Osteoblast (primary cell): Measurements from ENCODE around the gene DFFB. TPM values are rescaled to one million over a fixed set of nuclear protein-coding genes. Genes with fewer than 3 reads are reported as not detected.

Source experiments
- DNase-seq: peaks from one replicate; pipeline ENCODE4 v3.0.0; 2011; ENCODE audit warnings: low spot score, mixed read lengths; ENCODE audit not compliant: insufficient read length; ENCODE audit errors: missing footprints
- H2AFZ ChIP-seq: 2 replicates; pipeline ENCODE4 v1.6.0; 2011; ENCODE audit warnings: mild to moderate bottlenecking, low read length
- H3K27ac ChIP-seq: 2 replicates; pipeline ENCODE4 v1.5.1; 2011; ENCODE audit warnings: mild to moderate bottlenecking, low read depth, low read length, moderate library complexity
- H3K27me3 ChIP-seq: 2 replicates; pipeline ENCODE4 v1.6.0; 2012; ENCODE audit warnings: mild to moderate bottlenecking, control low read depth, inconsistent platforms, low read length, moderate library complexity; ENCODE audit not compliant: insufficient read depth
- H3K36me3 ChIP-seq: 2 replicates; pipeline ENCODE4 v1.5.1; 2011; ENCODE audit warnings: mild to moderate bottlenecking, low read length, control low read depth, moderate library complexity; ENCODE audit not compliant: insufficient read depth
- H3K4me1 ChIP-seq: 2 replicates; pipeline ENCODE4 v1.5.1; 2011; ENCODE audit warnings: mild to moderate bottlenecking, low read length, control low read depth, moderate library complexity; ENCODE audit not compliant: insufficient read depth
- H3K4me2 ChIP-seq: 2 replicates; pipeline ENCODE4 v1.6.0; 2011; ENCODE audit warnings: mild to moderate bottlenecking, low read length; ENCODE audit not compliant: insufficient read depth
- H3K4me3 ChIP-seq: fragments of 200-600 bp; sonication (generic); 3 replicates; pipeline ENCODE4 v1.5.1; 2012; ENCODE audit warnings: mild to moderate bottlenecking, low read length, inconsistent platforms; ENCODE audit not compliant: insufficient read depth
- H3K79me2 ChIP-seq: 2 replicates; pipeline ENCODE4 v1.6.0; 2012; ENCODE audit warnings: mild to moderate bottlenecking, low read length, control low read depth, inconsistent platforms; ENCODE audit not compliant: insufficient read depth
- H3K9me3 ChIP-seq: 2 replicates; pipeline ENCODE4 v1.5.1; 2011; ENCODE audit warnings: low read depth, low read length, control low read depth
- H4K20me1 ChIP-seq: 2 replicates; pipeline ENCODE4 v1.6.0; 2012; ENCODE audit warnings: mild to moderate bottlenecking, low read length, control low read depth; ENCODE audit not compliant: insufficient read depth
- CTCF ChIP-seq: IDR thresholded peaks from 2 replicates; pipeline ENCODE4 v1.5.1; 2011; ENCODE audit warnings: mild to moderate bottlenecking, low read depth, low read length, moderate library complexity; ENCODE audit errors: extremely low read depth
- total RNA-seq: library from RNA; depleted of rRNA; stranded (reverse); fragments of >200 nt; gene quantifications from 2 replicates; pipeline ENCODE4 v1.2.3, GENCODE V29; 2012

Gene DFFB
- total RNA-seq, 1 donor: 5.1 TPM

GRCh38 chr1:3837685-3838084 is 19.6 kb upstream of the DFFB start:
- Histone ChIP-seq H3K27ac (no peak overlapping the region), H4K20me1 (no peaks in the 10 kb centered on the region), H2AFZ (no peak overlapping the region), H3K4me1 (no peaks in the 10 kb centered on the region), H3K9me3 (peaks cover 2% of the 10 kb centered on the region), H3K4me2 (no peak overlapping the region), H3K4me3 (no peak overlapping the region), H3K27me3 (no peaks in the 10 kb centered on the region), H3K36me3 (peaks cover 51% of the 10 kb centered on the region), H3K79me2 (no peaks in the 10 kb centered on the region)
- TF ChIP-seq CTCF: no peak
- DNase-seq: no peak

DNA sequence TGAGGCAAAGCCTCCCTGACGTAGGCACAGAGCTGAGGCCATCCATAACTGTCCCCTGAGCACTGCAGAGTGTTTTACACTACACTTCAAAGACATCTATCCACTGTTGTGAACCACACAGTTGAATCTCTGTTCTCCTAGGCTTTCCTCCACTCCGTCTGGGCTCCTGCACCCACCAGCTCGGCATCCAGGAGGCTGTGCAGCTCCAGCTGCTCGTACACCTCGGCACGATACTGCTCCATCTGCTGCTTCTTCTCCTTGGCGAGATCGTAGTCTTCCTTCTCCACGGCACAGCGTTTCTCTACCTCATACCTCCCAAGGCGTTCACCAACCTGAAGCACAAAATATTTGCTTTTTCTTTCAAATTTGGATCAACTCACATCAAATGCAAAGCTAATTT is 18.5 kb upstream of the DFFB start:
- no peaks in the 10 kb centered on the region for H4K20me1 ChIP-seq
- peaks cover 2% of the 10 kb centered on the region for H3K9me3 ChIP-seq
- H3K36me3 ChIP-seq: peaks cover 47% of the 10 kb centered on the region

GRCh38 chr1:3841491-3841890 is 15.8 kb upstream of the DFFB start:
- TF ChIP-seq CTCF: no peak
- Histone ChIP-seq H3K4me2 (no peak overlapping the region), H3K4me3 (no peak overlapping the region), H3K4me1 (no peaks in the 10 kb centered on the region), H2AFZ (no peak overlapping the region), H3K36me3 (peaks cover 50% of the 10 kb centered on the region), H3K27ac (no peak overlapping the region), H4K20me1 (no peaks in the 10 kb centered on the region), H3K79me2 (no peaks in the 10 kb centered on the region), H3K27me3 (no peaks in the 10 kb centered on the region), H3K9me3 (peaks cover 2% of the 10 kb centered on the region)
- DNase-seq: no peak

More for the DNA sequence above, 18.5 kb upstream of the DFFB start:
- TF ChIP-seq CTCF: no peak
- Histone ChIP-seq H3K79me2 (no peaks in the 10 kb centered on the region), H3K4me3 (no peak overlapping the region), H3K27ac (no peak overlapping the region), H3K4me2 (no peak overlapping the region), H3K27me3 (no peaks in the 10 kb centered on the region), H3K4me1 (no peaks in the 10 kb centered on the region), H2AFZ (no peak overlapping the region)
- DNase-seq: no peak

DNA sequence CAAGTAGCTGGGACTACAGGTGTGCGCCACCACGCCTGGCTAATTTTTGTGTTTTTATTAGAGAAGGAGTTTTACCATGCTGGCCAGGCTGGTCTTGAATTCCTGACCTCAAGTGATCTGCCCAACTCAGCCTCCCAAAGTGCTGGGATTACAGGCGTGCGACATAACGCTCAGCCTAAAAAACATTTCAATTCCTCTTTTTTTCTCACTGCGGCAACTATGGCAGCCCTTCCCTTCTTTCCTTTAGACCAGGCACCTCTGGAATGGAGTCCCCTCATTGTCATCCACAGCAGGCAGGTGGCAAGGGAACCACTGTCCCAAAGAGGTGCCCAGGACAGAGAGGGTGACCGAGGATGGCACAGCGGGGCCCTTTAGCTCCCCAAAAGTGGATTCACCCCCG is 14.4 kb upstream of the DFFB start:
- DNase-seq: no peak
- no peaks in the 10 kb centered on the region for H3K27me3 ChIP-seq
- no peak overlapping the region for H3K4me3 ChIP-seq
- H2AFZ ChIP-seq: no peak overlapping the region
- no peaks in the 10 kb centered on the region for H3K4me1 ChIP-seq
- no peak overlapping the region for H3K27ac ChIP-seq
- peaks cover 46% of the 10 kb centered on the region for H3K36me3 ChIP-seq
- H3K4me2 ChIP-seq: no peak overlapping the region
- no peaks in the 10 kb centered on the region for H4K20me1 ChIP-seq
- H3K79me2 ChIP-seq: no peaks in the 10 kb centered on the region
- no peak for TF ChIP-seq CTCF
- no peaks in the 10 kb centered on the region for H3K9me3 ChIP-seq
